HG03432 (cell line): ENCODE measurements around the gene SH3RF3.
A peak's percentile ranks its signal among the peaks of the same experiment; 100 is the strongest.

ENCODE experiments used
- ATAC-seq: cut with Tn5 transposase; IDR thresholded peaks from one replicate; pipeline ENCODE4 v1.9.1; 2021; ENCODE audit warnings: mild to moderate bottlenecking, moderate library complexity; ENCODE audit not compliant: unreplicated experiment

The SH3RF3 gene

GRCh38 chr2:109199790-109200189 lies 70.8 kb downstream of the SH3RF3 start:
- no peak for ATAC-seq

GRCh38 chr2:109200616-109201464 lies 71.8 kb downstream of the SH3RF3 start:
- ATAC-seq: no peak

- ATAC-seq: no peak
These were observed 72.7 kb downstream of the SH3RF3 start for GRCh38 chr2:109201465-109202327.

GRCh38 chr2:109202486-109202885 lies 73.5 kb downstream of the SH3RF3 start:
- ATAC-seq: no peak

- no peak for ATAC-seq
These were observed 74.4 kb downstream of the SH3RF3 start for GRCh38 chr2:109203246-109204011.

GRCh38 chr2:109204412-109204811 lies 75.4 kb downstream of the SH3RF3 start:
- ATAC-seq: no peak

- ATAC-seq: no peak
These were observed 76.4 kb downstream of the SH3RF3 start for GRCh38 chr2:109205447-109205846.

GRCh38 chr2:109206569-109207146 lies 77.7 kb downstream of the SH3RF3 start:
- no peak for ATAC-seq

- no peak for ATAC-seq
These were observed 78.2 kb downstream of the SH3RF3 start for GRCh38 chr2:109207176-109207575.

GRCh38 chr2:109208071-109208950 lies 79.3 kb downstream of the SH3RF3 start:
- no peak for ATAC-seq

GRCh38 chr2:109208951-109209335 lies 79.9 kb downstream of the SH3RF3 start:
- ATAC-seq: no peak

- ATAC-seq: no peak
These were observed 80.4 kb downstream of the SH3RF3 start for GRCh38 chr2:109209412-109209811.

GRCh38 chr2:109209941-109210340 lies 80.9 kb downstream of the SH3RF3 start:
- no peak for ATAC-seq

GRCh38 chr2:109210431-109211200 lies 81.6 kb downstream of the SH3RF3 start:
- no peak for ATAC-seq

GRCh38 chr2:109211315-109211714 lies 82.3 kb downstream of the SH3RF3 start:
- ATAC-seq: no peak

- no peak for ATAC-seq
These were observed 84.0 kb downstream of the SH3RF3 start for GRCh38 chr2:109212836-109213563.

- peak; percentile 75 for ATAC-seq
These were observed 84.8 kb downstream of the SH3RF3 start for GRCh38 chr2:109213646-109214433.
